T follicular helper cell (primary cell): ENCODE data around the gene EFL1.

Experiments used
- DNase-seq: peaks from one replicate; pipeline ENCODE4 v3.0.0-alpha.2; 2020; ENCODE audit warnings: low read depth

EFL1 gene

DNA sequence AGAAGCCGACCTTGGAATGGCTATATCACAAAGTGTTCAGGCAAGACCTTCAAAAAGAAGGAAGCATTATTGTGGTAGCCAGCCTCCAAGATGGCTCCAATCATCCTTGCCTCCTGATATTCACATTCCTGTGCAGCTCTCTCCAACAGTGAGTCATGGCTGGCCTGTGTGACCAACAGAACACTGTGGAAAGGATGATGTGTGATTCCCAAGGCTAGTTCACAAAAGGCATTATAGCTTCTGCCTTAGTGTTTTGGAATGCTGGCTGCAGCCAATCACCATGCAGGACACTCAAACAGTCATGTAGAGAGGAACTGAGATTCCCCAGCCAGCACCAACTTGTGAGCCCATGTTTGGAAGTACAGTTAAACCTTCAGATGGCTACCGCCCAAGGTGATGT is 102.6 kb downstream of the EFL1 start:
- DNase-seq: no peak

DNA sequence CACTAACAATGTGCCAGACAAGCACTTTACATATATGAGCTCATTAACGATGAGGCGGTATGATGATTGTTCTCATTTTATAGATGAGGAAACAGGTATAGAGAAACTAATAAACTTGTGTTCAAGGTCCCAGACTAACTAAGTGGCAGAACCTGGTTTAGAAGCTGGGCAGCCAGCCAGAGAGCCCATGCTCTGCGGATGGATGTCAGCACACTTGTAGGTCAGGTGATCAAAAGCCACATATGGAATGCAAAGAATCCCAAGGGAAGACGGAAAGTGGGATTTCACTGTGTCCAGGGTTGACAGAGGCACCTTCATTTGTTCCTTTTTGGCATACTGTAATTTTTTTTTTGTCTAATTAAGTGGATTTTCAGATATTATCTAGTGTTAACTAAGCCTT is 103.7 kb downstream of the EFL1 start:
- no peak for DNase-seq

DNA sequence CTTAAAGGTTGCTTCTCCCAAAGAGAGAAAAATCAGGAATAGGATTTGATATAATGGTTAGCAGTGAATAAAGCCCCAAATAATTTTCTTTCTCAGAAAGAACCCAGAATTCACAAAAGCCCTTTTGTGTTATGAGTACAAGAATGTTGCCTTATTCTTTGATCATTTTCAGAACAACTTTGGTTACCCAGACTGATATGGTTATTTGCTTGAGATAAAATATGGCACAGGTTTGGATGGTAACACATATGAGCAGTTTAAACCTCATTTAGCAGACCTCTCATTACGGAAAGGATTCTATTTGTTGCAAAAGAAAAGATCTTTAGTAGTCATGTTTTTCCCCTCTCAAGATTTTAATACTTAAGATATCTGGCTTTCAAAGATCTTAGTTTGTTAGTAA is 111.9 kb downstream of the EFL1 start:
- no peak for DNase-seq

DNA sequence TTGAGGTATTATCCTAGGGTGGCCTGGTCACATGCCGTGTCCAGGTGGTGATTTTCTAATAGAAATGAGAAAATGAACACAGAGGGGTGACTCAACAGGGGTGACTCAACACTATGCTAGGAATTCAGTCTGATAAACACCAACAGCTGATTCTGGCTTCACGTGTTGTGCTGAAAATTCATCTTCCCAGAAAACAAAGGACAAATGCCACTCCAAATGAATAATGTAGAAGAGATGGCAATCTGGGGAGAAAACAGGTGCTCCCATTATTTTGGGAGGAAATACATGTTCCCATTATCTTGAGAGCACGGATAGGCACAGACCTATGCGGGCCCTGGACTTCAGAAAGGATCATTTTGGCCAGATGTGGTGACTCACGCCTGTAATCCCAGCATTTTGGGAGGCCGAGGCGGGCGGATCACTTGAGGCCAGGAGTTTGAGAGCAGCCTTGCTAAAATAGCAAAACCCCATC is 115.5 kb downstream of the EFL1 start:
- DNase-seq: no peak

DNA sequence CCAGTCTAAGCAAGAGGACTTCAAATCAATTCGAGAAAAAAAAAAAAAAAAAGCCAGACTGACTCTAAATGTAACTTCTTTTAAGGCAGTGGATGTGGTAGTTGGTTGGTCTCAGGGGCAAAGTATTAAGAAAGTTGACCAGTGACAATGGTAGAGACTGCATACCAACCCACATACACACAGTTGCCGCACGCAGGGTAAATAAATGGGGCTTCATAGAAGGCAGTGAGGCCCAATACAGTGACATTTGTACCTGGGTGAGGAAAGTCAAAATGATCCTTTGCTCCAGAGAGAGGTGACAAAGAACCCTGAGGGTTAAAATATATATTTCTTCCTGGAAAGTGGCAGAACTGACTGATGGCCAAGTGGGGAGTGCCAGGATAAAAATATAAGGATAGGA is 116.0 kb downstream of the EFL1 start:
- no peak for DNase-seq

DNA sequence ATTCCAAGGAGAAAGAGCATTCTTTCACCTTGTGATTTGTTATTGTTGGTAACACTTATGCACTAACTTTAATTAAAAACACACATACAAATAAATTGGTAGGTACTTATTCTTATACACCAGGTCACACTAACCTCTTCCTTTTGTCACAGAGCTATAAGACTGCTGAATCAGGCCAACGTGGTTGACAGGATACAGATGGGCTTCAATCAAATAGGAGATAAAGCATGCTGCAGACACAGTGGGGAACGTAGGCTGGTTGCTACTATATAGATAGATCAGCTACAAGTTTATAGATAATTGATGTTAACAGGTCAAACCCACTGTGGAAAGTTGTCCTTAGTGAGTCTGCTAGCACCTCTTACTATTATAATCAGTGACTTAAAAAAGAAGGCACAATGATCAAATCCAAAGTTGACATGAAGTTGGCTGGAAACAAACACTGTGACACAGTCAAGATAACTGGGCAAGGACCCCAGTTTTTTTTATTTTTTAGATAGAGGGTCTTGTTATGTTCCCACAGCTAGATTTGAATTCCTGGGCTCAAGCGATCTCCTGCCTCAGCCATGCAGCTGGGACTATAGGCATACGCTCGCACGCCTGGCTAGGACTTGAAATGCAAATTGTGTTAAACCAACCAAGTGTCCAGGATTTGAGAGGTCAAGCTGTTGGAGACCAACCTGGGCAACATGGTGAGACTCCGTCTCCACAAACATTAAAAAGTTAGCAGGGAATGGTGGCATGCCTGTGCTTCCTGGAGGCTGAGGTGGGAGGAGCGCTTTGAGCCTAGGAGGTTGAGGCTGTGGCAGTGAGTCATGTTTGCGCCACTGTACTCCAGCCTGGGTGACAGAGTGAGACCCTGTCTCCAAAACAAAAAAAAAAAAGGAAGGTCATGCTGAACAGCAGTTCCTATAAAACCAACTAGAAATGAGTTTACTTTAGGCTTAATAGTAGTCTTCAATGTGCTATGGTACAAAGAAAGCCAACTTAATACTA is 118.8 kb downstream of the EFL1 start:
- no peak for DNase-seq

DNA sequence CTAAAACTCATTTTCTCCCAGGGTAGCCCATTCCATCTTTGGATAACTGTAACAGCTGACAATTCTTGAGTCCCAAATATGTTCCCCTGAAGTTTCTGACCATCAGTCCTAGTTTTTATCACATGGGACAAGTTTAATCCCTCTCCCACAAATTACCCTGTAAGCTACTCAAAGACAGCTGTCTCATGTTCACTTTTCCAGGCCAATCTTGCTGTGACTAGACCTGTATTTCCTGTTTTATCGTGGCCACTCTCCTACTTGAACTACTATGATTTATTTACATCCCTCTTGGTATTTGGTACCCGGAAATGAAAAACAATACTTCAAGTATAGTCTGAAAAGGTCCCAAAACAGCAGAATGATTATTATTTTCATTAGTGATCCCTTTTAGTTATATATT is 121.6 kb downstream of the EFL1 start:
- DNase-seq: no peak

DNA sequence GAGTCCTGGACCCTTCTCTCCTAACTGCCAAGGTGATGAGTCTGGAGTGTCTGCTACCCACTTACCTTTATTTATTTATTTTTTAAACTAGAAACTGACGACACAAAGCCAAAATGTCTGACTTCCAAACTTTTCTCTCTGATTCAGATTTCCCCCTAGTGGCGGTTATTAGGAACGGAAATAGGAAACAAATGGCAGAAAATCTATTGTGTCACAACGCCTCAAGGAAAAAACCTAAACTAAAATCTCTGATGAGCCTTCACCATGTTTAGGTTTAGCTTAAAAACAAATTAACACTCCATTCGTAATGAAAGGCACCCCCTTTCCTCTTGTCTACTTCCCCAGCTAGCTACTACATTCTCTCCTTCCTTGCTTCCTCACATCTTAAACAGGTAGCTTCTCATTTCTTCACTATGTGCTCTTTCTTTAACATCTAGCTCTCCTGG is 122.7 kb downstream of the EFL1 start:
- DNase-seq: no peak

DNA sequence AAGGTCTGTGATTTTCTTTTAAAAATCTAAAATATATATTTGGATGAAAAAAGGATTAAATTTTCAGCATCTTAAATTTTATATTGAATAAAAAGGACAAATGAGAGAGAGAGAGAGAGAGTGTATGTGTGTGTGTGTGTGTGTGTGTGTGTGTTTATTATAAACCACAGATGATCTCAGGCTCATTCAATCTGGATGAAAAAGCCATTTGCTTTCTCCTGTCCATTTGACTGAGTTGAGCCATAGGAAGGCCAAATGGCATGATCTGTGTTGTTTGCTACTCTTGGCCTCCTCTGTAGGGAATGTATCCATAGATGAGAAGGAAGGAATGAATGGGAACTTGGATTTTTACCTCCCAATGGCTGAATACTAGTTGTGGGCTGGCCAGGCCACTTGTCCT is 124.2 kb downstream of the EFL1 start:
- DNase-seq: no peak

DNA sequence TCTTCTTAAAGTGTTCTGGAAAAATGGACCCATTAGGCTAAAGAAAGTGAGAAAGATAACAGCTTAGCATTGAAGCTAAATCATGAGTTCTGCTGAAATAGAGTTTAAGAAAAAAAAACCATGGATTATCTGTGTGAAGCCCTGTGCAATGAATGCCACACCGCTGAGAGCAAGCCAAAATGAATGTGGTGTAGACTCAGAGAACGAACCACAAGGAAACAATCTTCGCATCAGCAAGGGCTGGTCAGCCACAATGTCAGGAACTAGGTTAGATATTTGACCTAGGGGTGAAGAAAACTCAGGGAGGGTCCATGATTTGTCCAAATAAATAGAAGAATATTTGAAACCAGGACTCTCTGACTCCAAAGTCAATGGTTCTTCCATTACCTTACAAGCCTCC is 125.3 kb downstream of the EFL1 start:
- no peak for DNase-seq

DNA sequence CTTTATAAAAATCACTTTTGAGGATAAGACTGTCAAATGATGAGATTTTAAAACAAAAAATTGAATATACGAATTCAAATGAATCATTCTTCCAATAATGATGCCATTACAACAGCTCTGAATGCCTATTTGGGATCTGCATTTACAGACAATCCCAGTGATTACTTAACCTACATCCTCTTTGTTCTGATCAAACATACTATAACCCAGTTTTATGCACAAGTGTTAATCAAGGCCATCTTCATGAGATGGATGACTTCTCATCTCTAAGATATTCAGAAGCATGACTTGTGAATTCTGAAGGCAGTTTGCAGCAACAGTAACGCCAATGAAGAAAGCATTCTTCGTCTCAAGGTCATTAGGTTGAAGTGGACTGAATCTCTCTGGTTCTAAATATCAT is 126.4 kb downstream of the EFL1 start:
- no peak for DNase-seq

DNA sequence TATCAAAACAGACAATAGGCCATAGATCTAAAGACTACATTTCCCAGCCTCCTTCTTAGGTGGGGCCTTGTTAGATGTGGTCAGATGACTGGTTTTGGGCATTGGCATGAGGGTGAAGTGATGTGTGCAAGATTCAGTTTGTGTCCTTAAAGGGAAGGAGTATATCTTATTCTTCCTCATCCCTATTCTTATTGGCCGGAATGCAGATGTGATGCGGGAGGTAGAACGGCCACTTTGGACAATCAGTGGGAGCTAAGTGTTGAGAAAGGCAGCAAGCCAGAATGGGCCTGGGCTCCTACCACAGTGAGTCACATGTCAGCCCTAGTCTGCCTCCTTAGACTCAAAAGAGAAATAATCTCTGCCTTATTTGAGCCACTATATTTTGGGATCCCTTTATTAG is 126.9 kb downstream of the EFL1 start:
- no peak for DNase-seq

DNA sequence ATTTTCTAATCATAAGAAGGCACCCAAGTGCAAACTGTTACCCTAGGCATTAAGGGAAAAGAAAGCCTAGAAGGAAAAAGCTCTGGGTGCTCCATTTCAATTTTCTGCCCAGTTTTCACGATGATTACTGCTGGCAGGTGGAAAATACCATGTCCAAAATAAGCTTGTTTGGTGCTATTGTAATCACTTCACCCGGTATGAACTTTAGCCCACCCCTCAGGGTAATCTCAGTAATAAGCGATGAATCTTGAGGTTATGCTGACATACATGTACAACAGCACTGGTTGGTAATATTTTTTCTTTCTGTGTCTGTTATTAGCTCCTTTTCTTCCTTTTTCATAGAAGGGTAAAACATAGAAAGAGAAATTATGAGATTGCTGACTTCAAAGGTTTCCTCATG is 128.1 kb downstream of the EFL1 start:
- no peak for DNase-seq

DNA sequence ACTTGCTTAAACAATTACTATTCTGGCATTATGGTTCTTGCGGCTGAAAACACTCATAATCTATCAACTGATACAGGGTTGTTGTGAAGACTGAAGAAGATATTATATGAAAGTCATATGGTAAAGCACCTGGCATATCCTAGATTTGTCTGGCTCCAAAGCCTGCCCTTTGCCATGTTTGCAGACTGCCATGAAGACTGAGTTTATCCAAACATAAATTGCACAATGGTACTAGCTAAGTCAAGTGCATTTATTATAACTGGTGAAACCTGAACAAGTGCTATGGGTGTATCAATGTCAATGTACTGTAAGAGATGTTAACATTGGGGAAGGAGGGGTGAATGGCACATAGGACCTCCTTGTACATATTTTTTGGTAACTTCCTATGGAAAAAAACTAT is 129.3 kb downstream of the EFL1 start:
- no peak for DNase-seq

DNA sequence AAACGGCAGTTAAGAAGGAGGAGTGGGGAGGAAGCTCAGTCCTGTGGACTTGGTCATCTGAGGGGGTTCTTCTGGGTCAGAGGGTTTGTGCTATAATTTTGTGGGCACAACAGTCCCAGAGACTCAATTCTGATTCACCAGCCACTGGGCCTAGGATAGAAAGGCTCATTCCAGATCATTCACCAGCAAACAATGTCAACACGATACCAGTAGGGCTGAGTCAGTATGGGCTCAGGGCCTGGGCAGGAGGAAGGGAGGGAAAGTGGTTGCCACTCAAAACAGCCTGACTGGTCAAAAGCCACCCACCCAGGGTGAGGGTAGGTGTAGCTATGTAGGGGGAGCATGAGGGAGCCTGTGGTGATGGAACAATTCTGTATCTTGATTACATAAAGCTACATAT is 129.8 kb downstream of the EFL1 start:
- no peak for DNase-seq

DNA sequence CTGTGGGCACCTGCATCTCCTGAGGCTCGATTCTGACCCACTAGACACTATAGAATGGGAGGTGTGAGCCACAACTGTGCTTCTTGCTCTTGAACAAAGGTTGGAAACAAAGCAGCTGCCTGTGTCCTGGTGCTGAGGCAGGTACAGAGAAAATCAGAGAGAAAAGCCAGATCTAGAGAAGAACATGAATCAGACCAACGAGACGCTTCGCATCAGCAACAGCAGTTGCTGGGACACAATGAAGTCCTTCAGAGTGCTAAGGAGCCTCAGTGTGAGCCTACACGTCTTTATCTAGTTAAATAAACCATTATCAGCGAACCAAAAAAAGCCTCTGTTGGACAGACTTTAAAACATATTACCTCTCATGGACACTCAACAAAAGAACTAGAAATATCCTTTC is 130.4 kb downstream of the EFL1 start:
- DNase-seq: no peak

DNA sequence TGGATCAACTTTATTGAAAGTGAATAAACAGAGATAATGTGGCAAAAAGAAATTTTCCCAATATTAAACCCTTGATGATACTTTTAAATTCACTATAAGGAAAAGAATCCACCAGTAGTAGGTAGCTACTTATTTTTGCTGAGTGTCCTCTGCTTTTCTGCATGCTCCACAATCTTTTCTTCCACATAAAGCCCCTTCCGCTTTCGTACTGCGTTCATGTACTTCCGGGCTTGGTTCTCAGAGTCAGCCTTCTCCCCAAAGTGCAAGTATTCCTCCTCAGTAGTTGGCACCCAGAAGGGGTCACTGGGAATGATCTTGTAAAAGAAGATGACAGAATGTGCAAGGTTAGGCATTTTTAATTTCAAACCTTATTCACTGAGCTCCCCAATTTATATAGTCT is 132.3 kb downstream of the EFL1 start:
- DNase-seq: no peak

DNA sequence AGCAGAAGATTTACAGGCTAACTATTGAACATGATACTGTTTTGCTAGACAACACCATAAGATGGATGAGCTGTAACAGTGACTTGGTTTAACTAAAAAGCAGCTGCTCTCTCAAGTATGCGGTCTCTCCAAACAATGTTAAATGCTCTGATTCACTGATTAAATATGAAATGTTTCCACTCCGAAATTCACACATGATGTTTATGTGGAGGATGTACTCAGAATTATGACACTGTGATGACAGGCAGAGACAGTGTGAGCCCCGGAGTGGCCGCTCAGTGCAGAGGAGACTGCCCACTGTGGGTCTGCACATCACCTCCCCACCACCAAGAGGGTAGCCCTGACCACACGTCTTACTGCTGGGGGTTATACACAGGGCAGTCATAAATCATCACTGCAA is 132.8 kb downstream of the EFL1 start:
- no peak for DNase-seq

DNA sequence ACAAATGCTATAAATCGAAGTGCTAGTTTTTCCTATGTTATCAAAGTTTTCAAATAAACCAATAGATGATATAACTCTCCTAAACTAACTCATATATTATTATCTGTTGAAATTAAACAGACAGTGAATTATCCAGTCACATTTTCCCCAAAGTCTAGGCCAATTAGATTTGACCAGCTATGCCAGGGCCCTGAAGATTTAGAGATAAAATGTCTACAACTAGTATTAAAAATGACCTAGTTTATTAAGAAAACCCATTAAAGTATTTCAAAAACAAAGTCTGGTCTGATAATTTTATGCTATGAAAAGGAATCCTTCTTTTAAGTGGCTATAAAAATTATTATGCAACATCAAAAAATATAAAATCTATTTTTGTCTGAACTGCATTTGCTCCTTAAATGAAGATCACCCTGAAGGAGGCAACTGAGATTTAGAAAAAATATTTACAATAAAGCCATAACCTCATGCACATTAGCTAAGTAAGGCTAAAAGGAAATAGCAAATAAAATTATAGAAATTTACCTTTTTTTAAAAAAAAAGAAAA is 133.3 kb downstream of the EFL1 start:
- no peak for DNase-seq

DNA sequence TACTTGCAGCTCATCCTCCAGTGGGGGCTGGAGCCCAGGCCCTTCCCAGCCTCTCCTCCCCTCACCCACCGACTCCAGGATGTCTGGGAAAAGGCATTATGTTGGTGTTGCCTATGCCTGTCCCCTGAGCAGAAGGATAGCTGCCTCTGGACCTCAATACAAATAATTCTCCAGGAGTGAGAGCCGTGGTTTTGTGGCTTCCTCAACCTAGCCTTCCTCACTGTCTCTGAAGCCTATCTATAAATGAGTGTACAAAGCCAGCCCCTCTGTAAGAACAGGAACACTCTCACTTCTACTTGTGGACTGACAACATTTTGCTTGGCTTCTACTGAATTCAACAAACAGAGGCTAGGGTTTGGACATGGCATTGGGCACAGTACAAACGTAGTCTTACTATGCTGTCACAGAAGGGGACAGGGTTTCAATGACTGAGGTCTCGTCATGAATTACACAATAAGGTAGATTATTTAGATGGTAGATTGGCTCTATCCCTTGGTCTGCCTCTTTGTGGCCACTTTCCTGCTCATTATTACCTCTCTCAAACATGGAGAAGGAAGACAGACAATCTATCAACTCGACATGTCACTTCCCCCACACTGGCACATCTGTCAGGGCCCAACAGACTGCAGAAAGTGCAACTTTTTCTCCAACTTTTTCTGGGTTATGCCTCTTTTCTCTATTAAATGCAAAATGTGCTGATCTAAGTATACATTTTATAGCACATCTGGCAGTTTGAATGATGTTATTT is 134.0 kb downstream of the EFL1 start:
- DNase-seq: no peak

DNA sequence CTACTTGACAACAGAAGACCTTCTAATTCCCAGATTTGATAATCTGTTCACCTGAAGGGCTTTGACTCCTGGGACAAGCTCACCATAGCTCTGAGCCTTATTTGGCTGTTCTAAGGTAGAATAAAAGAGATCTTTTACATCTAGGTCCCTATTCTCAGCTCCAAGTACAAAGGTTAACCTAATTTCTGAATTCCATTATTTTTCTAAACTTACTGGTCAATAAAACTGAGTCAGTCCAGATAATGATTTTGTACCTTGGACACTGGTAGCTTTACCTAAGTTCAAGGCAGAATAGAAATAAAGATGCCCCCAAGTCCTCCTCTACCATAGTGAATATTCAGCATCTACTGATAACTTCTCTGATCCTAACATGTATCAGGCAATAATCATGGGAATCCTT is 135.0 kb downstream of the EFL1 start:
- DNase-seq: no peak

DNA sequence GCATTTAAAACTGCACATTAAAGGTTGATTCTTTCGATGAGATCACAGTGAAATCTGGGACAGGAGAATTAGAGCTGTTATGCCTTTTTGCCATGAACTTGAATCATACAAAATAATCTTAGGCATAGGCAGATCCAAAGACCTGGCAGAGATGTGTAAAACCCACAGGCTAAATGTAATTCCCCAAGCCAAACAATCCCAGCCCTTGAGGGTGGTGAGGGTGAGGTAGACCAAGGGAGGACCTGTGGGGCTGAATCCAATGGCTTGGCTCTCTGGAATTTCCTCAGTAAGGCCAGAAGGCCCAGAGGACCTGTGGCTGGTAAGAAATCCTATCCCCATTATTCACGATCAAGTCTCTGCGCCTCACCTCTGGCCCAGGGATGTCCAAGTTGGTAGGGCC is 136.2 kb downstream of the EFL1 start:
- DNase-seq: no peak
